Right lobe of liver (tissue), 6 donors: ENCODE data around the gene RTP2. TPM values are rescaled to one million over a fixed set of nuclear protein-coding genes. Genes with fewer than 3 reads are reported as not detected.

Experiments
- ATAC-seq, 4 donors: fragments of 200-7000 bp; cut with Tn5 transposase; one replicate each; pipeline ENCODE4 v1.9.1; 2020; ENCODE audit warnings: mild to moderate bottlenecking in 4 of 4, moderate library complexity in 4 of 4
- DNase-seq, 3 donors: peaks; one replicate each; pipeline ENCODE4 v3.0.0-alpha.2; 2020
- H3K27ac ChIP-seq, 3 donors: fragments of 200-600 bp; one replicate each; pipeline ENCODE4 v1.8.0; 2022
- H3K27me3 ChIP-seq, 2 donors: fragments of 200-600 bp; one replicate each; pipeline ENCODE4 v1.8.0; 2022
- H3K36me3 ChIP-seq, 4 donors: fragments of 200-600 bp; sonication (generic) in 1 of 4; one replicate each; pipeline versions ENCODE4 v1.5.1 to v1.8.0; 2017 to 2022; ENCODE audit warnings: control low read depth in 1 of 4
- H3K4me1 ChIP-seq, 4 donors: fragments of 200-600 bp; sonication (generic) in 1 of 4; one replicate each; pipeline versions ENCODE4 v1.5.1 to v1.8.0; 2017 to 2022; ENCODE audit warnings: control low read depth in 1 of 4
- H3K4me3 ChIP-seq, 3 donors: fragments of 200-600 bp; one replicate each; pipeline ENCODE4 v1.8.0; 2022
- H3K9me3 ChIP-seq, 4 donors: fragments of 200-600 bp; sonication (generic) in 1 of 4; one replicate each; pipeline versions ENCODE4 v1.5.1 to v1.8.0; 2017 to 2022; ENCODE audit warnings: control low read depth in 1 of 4
- POLR2A ChIP-seq: fragments of 450-650 bp; IDR thresholded peaks from one replicate; pipeline ENCODE4 v1.6.1; 2017; ENCODE audit warnings: antibody characterized with exemption, mild to moderate bottlenecking
- WGBS: methylation state at CpG from one replicate; pipeline ENCODE4 v1.1.6; 2018; ENCODE audit warnings: low coverage, low lambda C conversion rate; ENCODE audit not compliant: insufficient coverage; ENCODE audit errors: missing lambda C conversion rate; 5-methylcytosine and 5-hydroxymethylcytosine counted together
- intact Hi-C, 2 donors: fragments of 100-400 bp; cut with DNase I; formaldehyde crosslinking; loops; one replicate each; pipeline versions ENCODE4 v1.11.2 to v1.14.1; 2022
- total RNA-seq, 6 experiments: library from RNA; depleted of rRNA in 2 of 6; stranded (reverse); fragments of >200 nt in 2 of 6; fragmentation: NEBNext Ultra II Directional in 3 of 6; extraction: Animal tissue kit (Norgen Biotek cat#: 25700) in 3 of 6; gene quantifications; one replicate each; pipeline versions ENCODE4 v1.1.0 to v1.2.4, GENCODE V29; 2016 to 2023
- TF ChIP-seq, protein P1 (sequence below), 4 donors: fragments of 200-600 bp in 3 of 4; fragments of 450-650 bp in 1 of 4; IDR thresholded peaks; one replicate each; pipeline versions ENCODE4 v1.5.1 to v1.8.0; 2016 to 2022; ENCODE audit warnings: antibody characterized with exemption in 4 of 4, mild to moderate bottlenecking in 2 of 4
- donor health status: DM: no; HTN: yes; CAD: no.
- donor health status: DM: no; HTN: no; CAD: no.
- donor health status: DM: no; HTN: no; CAD: no.
- donor health status: DM: no; HTN: yes; CAD: no.
- donor health status: DM: no; HTN: yes; CAD: no.

The RTP2 gene
- total RNA-seq, 6 experiments from 2014 or later: not detected

DNA sequence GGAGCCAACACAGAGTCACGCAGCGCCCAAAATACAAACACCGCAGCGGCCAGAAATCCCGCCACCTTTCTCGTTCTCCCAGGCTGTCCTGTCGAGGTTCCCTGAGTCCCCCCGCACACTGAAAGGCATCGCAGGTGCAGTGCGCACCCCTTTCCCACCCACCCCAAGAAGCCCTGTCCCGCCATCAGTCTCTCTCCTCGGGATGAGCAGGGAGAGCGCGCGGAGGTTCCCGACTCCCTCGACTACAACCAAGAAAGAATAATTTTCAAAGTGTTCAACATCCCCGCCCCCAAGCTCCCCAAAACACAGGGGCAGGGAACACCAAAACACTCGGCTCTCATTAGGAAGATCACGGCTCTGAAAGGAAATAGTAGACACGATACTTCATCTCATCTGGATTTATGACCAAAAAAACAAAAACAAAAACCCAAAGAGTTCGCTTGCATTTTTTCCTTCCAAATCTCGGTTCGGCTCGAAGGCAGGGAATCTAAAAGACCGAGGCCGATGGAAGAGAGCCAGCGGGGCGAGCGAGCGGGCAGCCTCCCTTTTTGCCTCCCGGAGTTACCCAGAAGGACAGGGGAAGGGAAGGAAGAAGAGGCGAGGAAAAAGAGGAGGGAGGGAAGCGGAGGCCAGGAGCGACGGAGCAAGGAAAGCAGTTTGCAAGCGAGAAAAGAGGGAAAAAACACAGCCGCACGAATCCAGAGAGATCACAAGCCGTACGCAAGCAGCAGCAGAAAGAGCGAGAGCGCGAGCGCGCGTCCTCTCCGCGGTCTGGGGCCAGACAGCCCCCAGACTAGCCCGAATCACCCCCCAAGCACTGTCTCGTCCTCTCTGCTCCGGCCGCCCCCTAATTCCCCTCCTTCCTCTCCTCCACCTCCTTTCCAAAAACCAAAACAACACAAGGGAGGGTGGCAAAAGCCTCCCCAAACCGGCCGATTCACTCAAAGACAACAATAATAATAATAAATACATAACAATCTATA lies 42.1 kb upstream of the RTP2 start:
- intact Hi-C loops: loop anchor here in 1 of 2 donors (10.0 kb wide), 2 partner anchors 1200 to 1410 kb away; no protein-coding TSS in a partner anchor
- Histone ChIP-seq H3K4me3 (peak overlapping the region; percentile 67 to 73 (median 67)), H3K4me1 (peaks cover 0 to 30% (median 9%) of the 10 kb centered on the region in 4 donors), H3K9me3 (no peaks in the 10 kb centered on the region), H3K36me3 (no peaks in the 10 kb centered on the region), H3K27me3 (no peaks in the 10 kb centered on the region), H3K27ac (peak overlapping the region; percentile 99 to 100 (median 99))
- under 1% methylated on average over 38 of the region's 55 CpGs for WGBS
- ATAC-seq: peak; percentile 7 to 34 (median 14)
- TF ChIP-seq, protein P1, sequence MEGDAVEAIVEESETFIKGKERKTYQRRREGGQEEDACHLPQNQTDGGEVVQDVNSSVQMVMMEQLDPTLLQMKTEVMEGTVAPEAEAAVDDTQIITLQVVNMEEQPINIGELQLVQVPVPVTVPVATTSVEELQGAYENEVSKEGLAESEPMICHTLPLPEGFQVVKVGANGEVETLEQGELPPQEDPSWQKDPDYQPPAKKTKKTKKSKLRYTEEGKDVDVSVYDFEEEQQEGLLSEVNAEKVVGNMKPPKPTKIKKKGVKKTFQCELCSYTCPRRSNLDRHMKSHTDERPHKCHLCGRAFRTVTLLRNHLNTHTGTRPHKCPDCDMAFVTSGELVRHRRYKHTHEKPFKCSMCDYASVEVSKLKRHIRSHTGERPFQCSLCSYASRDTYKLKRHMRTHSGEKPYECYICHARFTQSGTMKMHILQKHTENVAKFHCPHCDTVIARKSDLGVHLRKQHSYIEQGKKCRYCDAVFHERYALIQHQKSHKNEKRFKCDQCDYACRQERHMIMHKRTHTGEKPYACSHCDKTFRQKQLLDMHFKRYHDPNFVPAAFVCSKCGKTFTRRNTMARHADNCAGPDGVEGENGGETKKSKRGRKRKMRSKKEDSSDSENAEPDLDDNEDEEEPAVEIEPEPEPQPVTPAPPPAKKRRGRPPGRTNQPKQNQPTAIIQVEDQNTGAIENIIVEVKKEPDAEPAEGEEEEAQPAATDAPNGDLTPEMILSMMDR (IDR thresholded peaks at IDR 0.05): no peak
- TF ChIP-seq POLR2A: no peak
- peak; percentile 66 to 75 (median 68) for DNase-seq

DNA sequence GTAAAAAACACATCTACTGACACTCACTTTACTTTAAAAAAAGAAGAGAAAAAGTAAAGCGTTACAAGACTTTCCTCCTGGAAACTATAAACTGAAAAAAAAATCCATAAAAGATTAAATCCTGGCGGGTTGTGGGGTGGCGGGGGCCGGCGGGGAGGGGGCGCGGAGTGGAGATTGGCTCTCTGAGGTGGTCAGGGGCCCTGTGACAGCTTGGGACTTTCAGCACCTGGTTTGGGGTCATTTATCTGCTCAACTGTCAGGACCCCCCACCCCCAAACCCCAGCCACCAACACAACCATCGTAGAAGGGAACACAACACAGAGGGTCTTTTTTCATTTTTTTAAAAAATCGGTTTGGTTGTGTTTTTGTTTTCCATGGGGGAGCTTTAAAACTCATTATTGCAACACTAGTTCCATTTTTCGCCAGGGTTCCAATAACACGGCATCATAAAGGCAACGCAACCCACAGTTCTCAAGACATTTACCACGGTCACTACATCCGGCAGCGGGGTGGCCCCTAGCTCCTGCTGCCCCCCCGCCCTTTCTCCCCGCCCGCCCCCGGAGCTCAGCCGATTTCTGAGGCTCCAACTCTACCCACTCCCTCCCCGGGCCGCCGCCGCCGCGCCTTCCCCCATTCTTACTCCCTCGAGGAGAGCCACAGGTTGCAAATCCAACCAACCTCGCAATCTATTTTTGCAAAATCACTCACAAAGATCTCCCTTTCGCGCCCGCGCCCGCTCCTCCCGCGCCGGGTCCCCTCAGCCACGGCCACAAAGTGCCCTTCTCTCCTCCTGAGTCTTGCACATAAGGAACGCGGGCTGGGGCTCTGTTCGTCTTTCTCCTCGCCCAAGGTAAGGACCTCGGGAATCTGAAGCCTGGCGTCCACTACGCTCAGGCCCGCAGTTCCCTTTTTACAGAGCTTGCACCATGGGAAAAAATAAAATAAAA lies 41.1 kb upstream of the RTP2 start:
- Histone ChIP-seq H3K4me3 (peak overlapping the region; percentile 67 to 73 (median 67)), H3K27ac (peak overlapping the region; percentile 99 to 100 (median 99)), H3K9me3 (no peaks in the 10 kb centered on the region), H3K4me1 (peaks cover 0 to 20% (median 8%) of the 10 kb centered on the region in 4 donors), H3K27me3 (no peaks in the 10 kb centered on the region), H3K36me3 (no peaks in the 10 kb centered on the region)
- peak in 2 of 4 donors; percentile 1 for ATAC-seq
- no peak for TF ChIP-seq POLR2A
- TF ChIP-seq, protein P1 (IDR thresholded peaks at IDR 0.05): no peak
- WGBS: 2% methylated on average over 45 of the region's 45 CpGs
- DNase-seq: peak in 2 of 3 donors; percentile 74 to 78
- intact Hi-C loops: loop anchor here in 1 of 2 donors (10.0 kb wide), 2 partner anchors 1201 to 1411 kb away; no protein-coding TSS in a partner anchor

DNA sequence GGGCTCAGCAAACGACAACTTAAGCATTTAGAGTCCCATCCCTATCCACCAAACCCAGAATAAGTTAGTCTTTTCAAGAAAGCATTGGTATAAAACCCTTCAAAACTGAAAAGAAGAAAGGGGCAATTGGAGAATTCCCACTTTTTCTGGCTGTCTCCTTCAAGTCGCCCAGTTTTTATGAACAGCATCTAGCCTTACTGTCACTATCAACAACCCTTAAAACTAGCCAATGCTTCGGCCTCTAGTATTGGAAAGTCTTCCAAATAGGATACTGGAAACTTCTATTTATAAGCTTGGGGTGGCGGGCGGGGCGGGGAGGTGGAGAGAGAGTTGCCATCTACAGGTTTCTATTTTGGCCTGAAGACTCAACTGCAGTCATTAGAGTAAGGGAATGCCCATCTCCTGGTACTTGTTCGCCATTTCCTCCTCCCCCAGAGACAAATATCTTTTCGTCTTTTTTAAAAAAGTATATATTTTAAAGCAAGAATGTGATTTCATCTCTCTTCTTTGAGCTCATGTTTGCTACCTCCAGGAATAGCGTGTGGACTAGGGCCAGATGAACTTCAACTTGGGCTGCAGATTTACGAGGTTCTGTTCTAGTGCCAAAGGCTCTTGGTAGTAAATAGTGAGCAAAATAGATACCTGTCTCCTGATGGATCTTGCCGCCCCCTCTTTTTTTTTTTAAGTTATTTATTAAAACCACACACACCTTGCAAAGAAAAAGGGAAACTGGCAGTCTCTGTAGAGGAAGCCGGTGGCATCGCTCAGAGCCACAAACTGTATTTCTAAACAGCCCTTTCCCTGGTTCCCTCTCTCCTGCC lies 40.2 kb upstream of the RTP2 start:
- H3K27me3 ChIP-seq: no peaks in the 10 kb centered on the region
- no peaks in the 10 kb centered on the region for H3K9me3 ChIP-seq
- peaks cover 0 to 11% (median 3%) of the 10 kb centered on the region in 4 donors for H3K4me1 ChIP-seq
- peak in 3 of 4 donors; percentile 0 to 1 (median 0) for ATAC-seq
- peak overlapping the region; percentile 99 to 100 (median 99) for H3K27ac ChIP-seq
- no peaks in the 10 kb centered on the region for H3K36me3 ChIP-seq
- TF ChIP-seq, protein P1 (IDR thresholded peaks at IDR 0.05): no peak
- TF ChIP-seq POLR2A: peak; percentile 59
- DNase-seq: peak in 1 of 3 donors; percentile 75
- intact Hi-C loops: loop anchor here in 1 of 2 donors (10.0 kb wide), 2 partner anchors 1202 to 1412 kb away; no protein-coding TSS in a partner anchor
- 17% methylated on average over 13 of the region's 13 CpGs for WGBS
- H3K4me3 ChIP-seq: peak overlapping the region; percentile 67 to 73 (median 67)
